Measurements from ENCODE around the gene ATP6V1D.
"Not testable (repeated sequence)": the region's sequence is repeated elsewhere in the genome, so short reads cannot be mapped to it uniquely, and the experiment has no call there.

Gene ATP6V1D
- total RNA-seq = 23.5 to 30.7 (median 26.3) reads per million in 3 donors

DNA sequence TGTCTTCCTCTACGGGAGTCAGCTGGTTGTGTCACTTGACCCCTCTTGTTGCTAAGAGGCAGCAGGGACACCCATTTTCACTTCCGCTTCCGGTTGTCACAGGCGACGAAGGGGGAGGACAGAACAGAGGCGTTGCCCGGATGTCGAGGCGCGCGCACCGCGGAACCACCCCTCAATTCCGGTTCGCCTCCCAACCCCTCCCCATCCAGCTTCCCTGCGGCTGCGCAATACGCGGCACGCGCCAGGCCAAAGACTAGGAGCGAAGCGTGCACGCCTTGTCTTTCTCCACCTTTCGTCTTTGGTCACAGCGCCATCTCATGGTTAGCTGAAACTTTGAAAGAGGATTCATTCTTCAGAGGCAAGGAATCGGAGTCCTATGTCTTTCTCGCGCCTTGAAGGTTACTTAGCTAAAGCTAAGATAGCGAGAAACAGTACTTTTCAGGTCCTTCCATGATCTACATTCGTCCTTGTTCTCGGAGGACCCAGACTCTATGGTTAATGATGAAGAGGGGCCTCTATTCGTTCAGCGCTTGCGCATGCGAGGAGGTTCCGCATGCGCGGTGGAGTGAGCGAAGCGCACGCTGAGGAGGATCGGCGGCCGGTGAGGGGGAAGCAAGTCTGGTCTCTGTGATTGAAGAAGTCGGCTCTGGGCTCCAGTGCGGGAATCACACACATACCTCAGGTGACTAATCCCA, at the start of gene ATP6V1D, which contains the start of gene EIF2S1:
ATP6V1D (minus strand) TSS at position 30 of the 695 bp plus-strand sequence. CDS start 106 bp downstream, outside the sequence.
EIF2S1 (plus strand) TSS at position 554 of the 695 bp plus-strand sequence. CDS start 4,440 bp downstream, outside the sequence.
- H3K27me3 ChIP-seq (replicated peaks; ENCODE audit: control insufficient read depth, insufficient read depth, low read length, poor library complexity, severe bottlenecking) = no peaks in the 10 kb centered on the region
- H3K4me1 ChIP-seq (ENCODE audit: control insufficient read depth, insufficient read depth, low read length, poor library complexity, severe bottlenecking) = peaks cover 20% of the 10 kb centered on the region
- no peaks in the 10 kb centered on the region for H3K9me3 ChIP-seq (ENCODE audit: control insufficient read depth, low read length)
- DNase-seq = peak; percentile 99 to 100 (median 99)
- peak within 1 kb of the TSS; percentile 79 for H3K4me3 ChIP-seq (ENCODE audit: insufficient read depth, low read depth, low read length, poor library complexity, severe bottlenecking)
- H3K36me3 ChIP-seq (ENCODE audit: control insufficient read depth, insufficient read depth, low read length) = no peaks in the 10 kb centered on the region
- peak within 1 kb of the TSS; percentile 87 for H3K27ac ChIP-seq (ENCODE audit: insufficient read depth, low read length, poor library complexity, severe bottlenecking)

DNA sequence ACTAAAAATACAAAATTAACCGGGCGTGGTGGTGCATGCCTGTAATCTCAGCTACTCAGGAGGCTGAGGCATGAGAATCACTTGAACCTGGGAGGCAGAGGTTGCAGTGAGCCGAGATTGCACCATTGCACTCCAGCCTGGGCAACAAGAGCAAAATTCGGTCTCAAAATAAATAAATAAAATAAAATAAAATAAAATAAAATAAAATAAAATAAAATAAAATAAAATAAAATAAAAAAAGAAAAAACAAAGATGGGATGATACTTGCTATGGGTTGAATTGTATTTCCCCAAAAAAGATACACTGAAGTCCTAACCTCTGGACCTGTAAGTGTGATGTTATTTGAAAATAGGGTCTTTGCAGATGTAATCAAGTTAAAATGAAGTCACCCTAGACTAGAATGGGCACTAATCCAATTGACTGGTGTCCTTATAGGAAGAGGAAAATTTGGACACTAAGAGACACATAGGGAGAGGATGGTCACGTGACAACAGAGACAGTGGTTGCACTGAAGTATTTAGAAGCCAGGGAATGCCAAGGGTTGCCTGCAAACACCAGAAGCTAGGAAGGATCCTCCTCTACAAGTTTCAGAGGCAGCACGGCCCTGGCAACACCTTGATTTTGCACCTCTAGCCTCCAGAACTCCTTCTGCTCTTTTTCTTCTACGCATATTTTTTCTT, 48.7 kb upstream of the ATP6V1D start:
- not testable (repeated sequence) for H3K36me3 ChIP-seq (ENCODE audit: control insufficient read depth, insufficient read depth, low read length); H3K9me3 ChIP-seq (ENCODE audit: control insufficient read depth, low read length); H3K27ac ChIP-seq (ENCODE audit: insufficient read depth, low read length, poor library complexity, severe bottlenecking); H3K4me3 ChIP-seq (ENCODE audit: insufficient read depth, low read depth, low read length, poor library complexity, severe bottlenecking); DNase-seq; H3K4me1 ChIP-seq (ENCODE audit: control insufficient read depth, insufficient read depth, low read length, poor library complexity, severe bottlenecking); H3K27me3 ChIP-seq (replicated peaks; ENCODE audit: control insufficient read depth, insufficient read depth, low read length, poor library complexity, severe bottlenecking)

DNA sequence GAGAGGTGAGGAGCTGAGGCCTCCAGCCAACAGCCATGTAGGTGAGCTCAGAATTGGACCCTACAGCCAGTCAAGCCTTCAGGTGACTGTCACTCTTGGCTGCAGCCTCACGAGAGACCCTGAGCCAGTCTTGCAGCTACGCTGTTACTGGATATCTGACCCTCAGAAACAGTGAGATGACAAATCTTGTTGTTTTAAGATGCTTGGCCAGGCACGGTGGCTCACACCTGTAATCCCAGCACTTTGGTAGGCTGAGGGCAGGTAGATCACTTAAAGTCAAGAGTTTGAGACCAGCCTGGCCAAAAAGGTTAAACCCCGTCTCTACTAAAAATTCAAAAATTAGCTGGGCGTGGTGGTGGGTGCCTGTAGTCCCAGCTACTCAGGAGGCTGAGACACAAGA, 46.2 kb upstream of the ATP6V1D start:
- Histone ChIP-seq H3K36me3 (ENCODE audit: control insufficient read depth, insufficient read depth, low read length) (no peaks in the 10 kb centered on the region), H3K4me3 (ENCODE audit: insufficient read depth, low read depth, low read length, poor library complexity, severe bottlenecking) (no peak overlapping the region), H3K9me3 (ENCODE audit: control insufficient read depth, low read length) (no peaks in the 10 kb centered on the region), H3K27ac (ENCODE audit: insufficient read depth, low read length, poor library complexity, severe bottlenecking) (no peak overlapping the region), H3K27me3 (replicated peaks; ENCODE audit: control insufficient read depth, insufficient read depth, low read length, poor library complexity, severe bottlenecking) (no peaks in the 10 kb centered on the region), H3K4me1 (ENCODE audit: control insufficient read depth, insufficient read depth, low read length, poor library complexity, severe bottlenecking) (no peaks in the 10 kb centered on the region)
- no peak for DNase-seq

DNA sequence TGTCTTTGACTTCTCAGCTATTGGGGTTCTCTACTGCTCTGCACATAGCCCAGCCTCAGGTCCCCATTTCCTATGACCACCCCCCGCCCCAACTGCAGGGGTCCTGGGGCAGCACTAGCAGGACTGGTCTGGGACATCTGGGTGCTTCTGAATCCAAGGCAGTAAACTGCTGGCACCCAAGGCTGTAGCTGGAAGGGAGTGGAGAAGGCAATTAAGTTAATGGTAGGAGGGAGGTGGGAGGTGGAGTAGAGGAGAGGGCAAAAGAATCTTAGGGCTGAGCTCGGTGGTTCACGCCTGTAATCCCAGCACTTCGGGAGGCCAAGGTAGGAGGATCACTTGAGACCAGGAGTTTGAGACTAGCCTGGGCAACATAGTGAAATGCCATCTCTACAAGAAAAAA, 40.8 kb upstream of the ATP6V1D start:
- H3K27me3 ChIP-seq (replicated peaks; ENCODE audit: control insufficient read depth, insufficient read depth, low read length, poor library complexity, severe bottlenecking) = no peaks in the 10 kb centered on the region
- no peak overlapping the region for H3K4me3 ChIP-seq (ENCODE audit: insufficient read depth, low read depth, low read length, poor library complexity, severe bottlenecking)
- no peaks in the 10 kb centered on the region for H3K4me1 ChIP-seq (ENCODE audit: control insufficient read depth, insufficient read depth, low read length, poor library complexity, severe bottlenecking)
- no peaks in the 10 kb centered on the region for H3K9me3 ChIP-seq (ENCODE audit: control insufficient read depth, low read length)
- H3K27ac ChIP-seq (ENCODE audit: insufficient read depth, low read length, poor library complexity, severe bottlenecking) = no peak overlapping the region
- DNase-seq = no peak
- H3K36me3 ChIP-seq (ENCODE audit: control insufficient read depth, insufficient read depth, low read length) = no peaks in the 10 kb centered on the region

DNA sequence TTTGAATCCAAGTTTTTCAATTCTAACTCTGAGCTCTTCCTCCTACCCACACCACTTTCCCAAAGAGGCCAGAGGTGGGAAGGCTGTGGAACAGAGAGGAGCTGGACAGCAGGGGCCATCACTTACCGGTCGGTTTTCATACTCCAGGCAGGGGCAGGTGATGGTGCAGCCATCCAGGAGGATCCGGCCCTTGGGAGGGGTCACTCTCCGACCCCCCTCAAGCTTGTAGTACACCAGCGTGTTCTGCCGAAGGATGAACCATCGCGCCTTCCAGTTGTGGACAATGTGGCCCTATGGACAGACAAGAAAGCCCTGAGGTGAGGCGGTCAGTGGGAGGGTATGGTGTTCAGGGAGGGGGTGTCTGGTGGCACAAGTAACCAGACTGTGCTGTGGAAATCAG, 37.9 kb upstream of the ATP6V1D start:
- no peak for DNase-seq
- H3K27ac ChIP-seq (ENCODE audit: insufficient read depth, low read length, poor library complexity, severe bottlenecking) = no peak overlapping the region
- H3K36me3 ChIP-seq (ENCODE audit: control insufficient read depth, insufficient read depth, low read length) = no peaks in the 10 kb centered on the region
- H3K9me3 ChIP-seq (ENCODE audit: control insufficient read depth, low read length) = no peaks in the 10 kb centered on the region
- no peaks in the 10 kb centered on the region for H3K27me3 ChIP-seq (replicated peaks; ENCODE audit: control insufficient read depth, insufficient read depth, low read length, poor library complexity, severe bottlenecking)
- no peak overlapping the region for H3K4me3 ChIP-seq (ENCODE audit: insufficient read depth, low read depth, low read length, poor library complexity, severe bottlenecking)
- H3K4me1 ChIP-seq (ENCODE audit: control insufficient read depth, insufficient read depth, low read length, poor library complexity, severe bottlenecking) = no peaks in the 10 kb centered on the region

DNA sequence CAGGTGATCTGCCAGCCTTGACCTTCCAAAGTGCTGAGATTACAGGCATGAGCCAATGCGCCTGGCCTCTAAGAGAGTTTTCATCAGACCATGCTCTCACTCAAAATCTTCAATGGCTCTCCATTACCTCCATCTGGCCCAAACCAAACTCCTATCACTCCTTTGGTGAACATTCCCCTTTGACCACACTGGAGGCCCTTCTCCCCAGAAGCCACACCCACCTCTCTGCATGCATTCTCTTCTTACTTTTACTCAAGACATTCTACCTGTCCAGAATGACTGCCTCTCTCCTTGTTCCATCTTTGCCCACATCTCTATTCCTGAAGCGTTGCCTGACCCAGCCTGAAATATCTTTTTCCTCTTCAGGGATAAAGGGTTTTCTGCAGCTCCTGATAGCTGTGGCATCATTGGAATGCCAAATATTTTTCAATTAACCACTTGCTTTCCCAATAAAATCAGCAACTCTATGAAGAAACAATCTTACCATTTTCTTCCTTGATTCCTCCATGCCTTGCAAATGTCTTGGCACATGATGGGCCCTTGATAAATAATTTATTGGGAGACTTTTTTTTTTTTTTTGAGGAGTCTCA, 36.9 kb upstream of the ATP6V1D start:
- H3K4me3 ChIP-seq (ENCODE audit: insufficient read depth, low read depth, low read length, poor library complexity, severe bottlenecking) = no peak overlapping the region
- H3K36me3 ChIP-seq (ENCODE audit: control insufficient read depth, insufficient read depth, low read length) = no peaks in the 10 kb centered on the region
- DNase-seq = no peak
- H3K27ac ChIP-seq (ENCODE audit: insufficient read depth, low read length, poor library complexity, severe bottlenecking) = no peak overlapping the region
- H3K9me3 ChIP-seq (ENCODE audit: control insufficient read depth, low read length) = no peaks in the 10 kb centered on the region
- H3K27me3 ChIP-seq (replicated peaks; ENCODE audit: control insufficient read depth, insufficient read depth, low read length, poor library complexity, severe bottlenecking) = no peaks in the 10 kb centered on the region
- peaks cover 2% of the 10 kb centered on the region for H3K4me1 ChIP-seq (ENCODE audit: control insufficient read depth, insufficient read depth, low read length, poor library complexity, severe bottlenecking)

DNA sequence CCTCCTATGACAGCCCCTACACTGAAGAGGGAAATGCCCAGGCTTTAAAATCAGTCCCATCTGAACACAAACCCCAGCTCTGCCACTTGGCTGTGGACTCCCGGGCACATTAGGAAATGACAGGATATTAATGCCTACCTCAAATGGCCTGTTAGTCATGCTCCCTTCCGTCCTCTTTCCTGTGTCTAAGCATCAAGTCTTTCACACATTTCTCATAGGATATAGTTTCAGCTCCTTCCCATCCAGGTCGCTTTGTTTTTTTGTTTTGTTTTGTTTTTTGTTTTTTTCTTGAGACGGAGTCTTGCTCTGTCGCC, 36.2 kb upstream of the ATP6V1D start:
- no peaks in the 10 kb centered on the region for H3K9me3 ChIP-seq (ENCODE audit: control insufficient read depth, low read length)
- no peak for DNase-seq
- no peaks in the 10 kb centered on the region for H3K36me3 ChIP-seq (ENCODE audit: control insufficient read depth, insufficient read depth, low read length)
- no peak overlapping the region for H3K4me3 ChIP-seq (ENCODE audit: insufficient read depth, low read depth, low read length, poor library complexity, severe bottlenecking)
- H3K27me3 ChIP-seq (replicated peaks; ENCODE audit: control insufficient read depth, insufficient read depth, low read length, poor library complexity, severe bottlenecking) = no peaks in the 10 kb centered on the region
- H3K4me1 ChIP-seq (ENCODE audit: control insufficient read depth, insufficient read depth, low read length, poor library complexity, severe bottlenecking) = peaks cover 9% of the 10 kb centered on the region
- no peak overlapping the region for H3K27ac ChIP-seq (ENCODE audit: insufficient read depth, low read length, poor library complexity, severe bottlenecking)

DNA sequence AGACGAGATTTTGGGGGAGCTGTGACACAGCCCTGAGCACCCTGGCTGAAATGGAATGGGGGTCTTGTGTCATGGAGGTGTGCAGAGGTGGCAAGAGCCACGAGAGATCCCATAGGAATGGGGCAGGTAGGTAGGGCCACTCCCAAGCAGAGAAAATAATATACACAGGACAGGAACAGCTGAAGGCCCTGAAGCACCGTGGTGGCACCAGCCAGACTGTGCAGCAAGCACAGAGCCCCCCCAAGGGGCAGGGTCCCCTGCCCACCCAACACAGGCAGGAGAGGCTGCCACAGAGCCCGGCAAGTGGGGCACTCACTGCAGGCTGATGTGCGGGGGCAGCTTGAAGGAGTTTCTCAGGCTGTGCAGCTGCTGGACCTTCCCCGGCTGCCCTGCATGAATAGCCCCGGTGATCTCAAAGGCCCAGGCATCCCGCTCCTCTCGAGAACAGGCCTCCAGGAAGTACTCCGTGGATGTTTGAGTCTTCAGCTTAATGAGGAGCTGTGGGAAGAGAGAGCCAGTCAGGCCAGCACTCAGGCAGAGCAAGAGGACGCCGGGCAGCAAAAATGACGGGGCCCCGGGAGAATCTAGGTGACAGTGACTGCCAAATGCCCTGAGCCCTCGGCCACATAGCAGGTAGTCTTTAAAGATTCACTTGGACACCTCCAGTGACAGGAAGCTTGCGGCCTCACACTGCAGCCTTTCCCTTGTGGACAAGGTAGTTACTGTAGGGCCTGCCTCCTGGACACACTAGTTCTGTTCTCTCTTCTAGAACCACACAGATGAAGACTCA, 35.7 kb upstream of the ATP6V1D start:
- Histone ChIP-seq H3K9me3 (ENCODE audit: control insufficient read depth, low read length) (no peaks in the 10 kb centered on the region), H3K4me3 (ENCODE audit: insufficient read depth, low read depth, low read length, poor library complexity, severe bottlenecking) (no peak overlapping the region), H3K27ac (ENCODE audit: insufficient read depth, low read length, poor library complexity, severe bottlenecking) (no peak overlapping the region), H3K36me3 (ENCODE audit: control insufficient read depth, insufficient read depth, low read length) (no peaks in the 10 kb centered on the region), H3K27me3 (replicated peaks; ENCODE audit: control insufficient read depth, insufficient read depth, low read length, poor library complexity, severe bottlenecking) (no peaks in the 10 kb centered on the region), H3K4me1 (ENCODE audit: control insufficient read depth, insufficient read depth, low read length, poor library complexity, severe bottlenecking) (peaks cover 11% of the 10 kb centered on the region)
- DNase-seq = no peak

DNA sequence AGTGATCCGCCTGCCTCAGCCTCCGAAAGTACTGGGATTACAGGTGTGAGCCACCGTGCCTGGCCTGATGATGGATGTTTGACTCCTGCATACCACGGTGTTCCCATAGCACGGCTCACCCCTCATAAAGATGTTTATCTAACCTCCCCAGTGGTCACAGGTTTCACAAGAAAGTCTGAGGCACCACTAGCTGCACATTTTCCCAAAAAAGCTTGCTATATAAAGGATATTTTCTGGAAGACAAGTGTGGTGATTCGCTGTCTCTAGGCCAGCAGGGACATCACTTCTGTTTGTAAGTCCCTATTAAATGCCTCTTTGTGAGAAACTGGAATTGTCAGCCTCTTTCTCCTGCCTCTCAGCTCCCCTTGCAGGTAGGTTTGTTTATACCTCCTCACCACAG, 34.1 kb upstream of the ATP6V1D start:
- H3K27me3 ChIP-seq (replicated peaks; ENCODE audit: control insufficient read depth, insufficient read depth, low read length, poor library complexity, severe bottlenecking) = no peaks in the 10 kb centered on the region
- H3K27ac ChIP-seq (ENCODE audit: insufficient read depth, low read length, poor library complexity, severe bottlenecking) = no peak overlapping the region
- peaks cover 11% of the 10 kb centered on the region for H3K4me1 ChIP-seq (ENCODE audit: control insufficient read depth, insufficient read depth, low read length, poor library complexity, severe bottlenecking)
- no peaks in the 10 kb centered on the region for H3K36me3 ChIP-seq (ENCODE audit: control insufficient read depth, insufficient read depth, low read length)
- no peak overlapping the region for H3K4me3 ChIP-seq (ENCODE audit: insufficient read depth, low read depth, low read length, poor library complexity, severe bottlenecking)
- no peaks in the 10 kb centered on the region for H3K9me3 ChIP-seq (ENCODE audit: control insufficient read depth, low read length)
- no peak for DNase-seq
